Measurements from ENCODE around the gene WDR90. TPM values are rescaled to one million over a fixed set of nuclear protein-coding genes. Genes with fewer than 3 reads are reported as not detected.

The WDR90 gene
- total RNA-seq, 1 donor from 2014 or later = 34.9 TPM

DNA sequence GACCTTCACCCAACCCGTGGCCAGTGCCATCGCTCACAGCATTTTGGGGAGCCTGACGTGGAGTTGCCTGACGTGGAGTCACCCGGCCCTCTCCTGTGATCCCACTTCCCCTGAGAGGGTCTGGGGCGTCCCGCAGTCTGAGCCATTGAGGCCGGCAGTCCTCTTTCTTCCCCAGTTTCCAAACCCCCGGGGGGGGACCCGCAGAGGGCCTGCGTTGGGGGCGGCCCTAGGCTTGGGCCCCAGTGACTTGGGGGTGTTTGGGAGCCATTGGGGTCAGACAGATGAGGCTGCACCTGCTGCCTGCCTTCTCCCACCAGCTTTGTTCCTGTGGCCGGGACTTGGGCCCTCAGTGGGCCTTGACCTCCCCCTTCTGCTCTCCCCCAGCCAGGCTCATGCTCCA is 20.5 kb downstream of the WDR90 start:
- Histone ChIP-seq H3K36me3 (peaks cover 0 to 42% of the 10 kb centered on the region in 2 donors), H3K27ac (no peak overlapping the region), H3K4me1 (peaks cover 28% of the 10 kb centered on the region), H3K9me3 (no peaks in the 10 kb centered on the region), H3K27me3 (no peaks in the 10 kb centered on the region), H3K4me3 (no peak overlapping the region)
- intact Hi-C loops (cut with DNase I) = no loop called here
- no peak for DNase-seq (ENCODE audit: extremely low spot score in 2 of 2)
- TF ChIP-seq CTCF (IDR thresholded peaks at IDR 0.05) = no peak
- no peak for TF ChIP-seq POLR2AphosphoS5 (IDR thresholded peaks at IDR 0.05; ENCODE audit: insufficient read depth in 1 of 2, low read depth in 1 of 2)
- TF ChIP-seq POLR2A (IDR thresholded peaks at IDR 0.05) = no peak

GRCh38 chr16:670485-671352 is 21.6 kb downstream of the WDR90 start:
- peaks cover 0 to 42% of the 10 kb centered on the region in 2 donors for H3K36me3 ChIP-seq
- H3K27ac ChIP-seq = no peak overlapping the region
- H3K9me3 ChIP-seq = no peaks in the 10 kb centered on the region
- intact Hi-C loops (cut with DNase I) = no loop called here
- no peaks in the 10 kb centered on the region for H3K27me3 ChIP-seq
- TF ChIP-seq POLR2A (IDR thresholded peaks at IDR 0.05) (no peak), POLR2AphosphoS5 (IDR thresholded peaks at IDR 0.05; ENCODE audit: insufficient read depth in 1 of 2, low read depth in 1 of 2) (no peak), CTCF (IDR thresholded peaks at IDR 0.05) (no peak)
- no peak for DNase-seq (ENCODE audit: extremely low spot score in 2 of 2)
- H3K4me3 ChIP-seq = no peak overlapping the region
- peaks cover 37% of the 10 kb centered on the region for H3K4me1 ChIP-seq

DNA sequence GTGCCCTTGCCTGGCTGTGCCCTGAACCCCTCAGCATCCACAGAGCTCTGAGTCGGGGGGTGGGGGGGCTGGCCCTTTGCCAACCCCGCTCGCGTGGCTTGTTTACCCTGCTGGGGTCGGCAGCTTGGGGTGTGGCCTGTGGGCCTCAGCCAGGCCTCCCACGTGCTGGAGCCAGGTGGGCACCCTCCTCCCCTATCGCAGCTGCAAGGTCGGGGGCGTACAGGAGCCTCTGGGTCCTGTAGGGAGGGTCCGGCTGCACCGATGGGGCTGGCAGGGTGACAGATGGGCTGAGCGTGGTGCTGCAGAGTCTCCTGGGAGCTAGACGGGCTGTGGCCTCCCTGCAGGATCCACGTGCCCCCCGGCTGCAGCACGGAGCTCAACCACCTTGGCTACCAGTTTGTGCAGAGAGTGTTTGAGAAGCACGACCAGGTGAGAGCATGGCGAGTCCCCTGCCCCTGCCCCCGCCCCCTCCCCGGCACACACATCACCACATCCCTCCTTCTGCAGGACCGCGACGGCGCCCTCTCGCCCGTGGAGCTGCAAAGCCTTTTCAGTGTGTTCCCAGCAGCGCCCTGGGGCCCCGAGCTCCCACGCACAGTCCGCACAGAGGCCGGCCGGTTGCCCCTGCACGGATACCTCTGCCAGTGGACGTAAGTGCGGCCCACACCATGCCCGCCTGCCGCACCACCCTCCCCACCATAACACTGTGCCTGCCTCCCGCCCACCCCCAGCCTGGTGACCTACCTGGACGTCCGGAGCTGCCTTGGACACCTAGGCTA is 22.4 kb downstream of the WDR90 start:
- H3K36me3 ChIP-seq = peaks cover 0 to 42% of the 10 kb centered on the region in 2 donors
- TF ChIP-seq CTCF (IDR thresholded peaks at IDR 0.05) (no peak), POLR2AphosphoS5 (IDR thresholded peaks at IDR 0.05; ENCODE audit: insufficient read depth in 1 of 2, low read depth in 1 of 2) (no peak), POLR2A (IDR thresholded peaks at IDR 0.05) (no peak)
- peaks cover 45% of the 10 kb centered on the region for H3K4me1 ChIP-seq
- no peaks in the 10 kb centered on the region for H3K27me3 ChIP-seq
- intact Hi-C loops (cut with DNase I) = no loop called here
- no peaks in the 10 kb centered on the region for H3K9me3 ChIP-seq
- H3K4me3 ChIP-seq = no peak overlapping the region
- DNase-seq (ENCODE audit: extremely low spot score in 2 of 2) = no peak
- no peak overlapping the region for H3K27ac ChIP-seq

DNA sequence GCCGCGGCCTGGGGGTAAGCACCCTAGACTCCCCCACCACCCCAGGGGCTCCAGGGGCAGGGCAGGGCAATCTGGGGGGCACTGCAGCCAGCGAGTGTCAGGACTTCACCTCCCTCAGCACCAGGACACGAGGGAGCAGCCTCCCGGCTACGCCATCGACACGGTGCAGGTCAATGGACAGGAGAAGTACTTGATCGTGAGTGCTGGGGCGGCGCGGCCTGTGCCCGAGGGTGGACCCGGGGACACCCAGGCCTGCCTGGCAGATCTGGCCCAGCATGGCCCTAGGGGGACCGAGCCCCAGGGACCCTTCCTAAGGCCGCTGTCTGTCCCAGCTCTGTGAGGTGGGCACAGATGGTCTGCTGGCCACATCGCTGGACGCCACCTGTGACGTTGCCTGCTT is 23.2 kb downstream of the WDR90 start:
- Histone ChIP-seq H3K9me3 (no peaks in the 10 kb centered on the region), H3K4me3 (no peak overlapping the region), H3K4me1 (peaks cover 49% of the 10 kb centered on the region), H3K27me3 (no peaks in the 10 kb centered on the region), H3K27ac (no peak overlapping the region), H3K36me3 (peaks cover 0 to 42% of the 10 kb centered on the region in 2 donors)
- intact Hi-C loops (cut with DNase I) = no loop called here
- no peak for TF ChIP-seq POLR2A (IDR thresholded peaks at IDR 0.05)
- TF ChIP-seq POLR2AphosphoS5 (IDR thresholded peaks at IDR 0.05; ENCODE audit: insufficient read depth in 1 of 2, low read depth in 1 of 2) = no peak
- TF ChIP-seq CTCF (IDR thresholded peaks at IDR 0.05) = no peak
- no peak for DNase-seq (ENCODE audit: extremely low spot score in 2 of 2)
